GM19328 (cell line): ENCODE data around the gene UCK1.
A peak's percentile ranks its signal among the peaks of the same experiment; 100 is the strongest.
"Not testable (repeated sequence)": the region's sequence is repeated elsewhere in the genome, so short reads cannot be mapped to it uniquely, and the experiment has no call there.

ENCODE experiments used
- ATAC-seq: cut with Tn5 transposase; IDR thresholded peaks from one replicate; pipeline ENCODE4 v1.9.1; 2021; ENCODE audit warnings: mild to moderate bottlenecking, moderate library complexity; ENCODE audit not compliant: unreplicated experiment

Gene UCK1

GRCh38 chr9:131554087-131554842, 23.2 kb upstream of the UCK1 start:
- no peak for ATAC-seq

- ATAC-seq, result no peak
Observed at GRCh38 chr9:131552030-131552429, 21.0 kb upstream of the UCK1 start.

DNA sequence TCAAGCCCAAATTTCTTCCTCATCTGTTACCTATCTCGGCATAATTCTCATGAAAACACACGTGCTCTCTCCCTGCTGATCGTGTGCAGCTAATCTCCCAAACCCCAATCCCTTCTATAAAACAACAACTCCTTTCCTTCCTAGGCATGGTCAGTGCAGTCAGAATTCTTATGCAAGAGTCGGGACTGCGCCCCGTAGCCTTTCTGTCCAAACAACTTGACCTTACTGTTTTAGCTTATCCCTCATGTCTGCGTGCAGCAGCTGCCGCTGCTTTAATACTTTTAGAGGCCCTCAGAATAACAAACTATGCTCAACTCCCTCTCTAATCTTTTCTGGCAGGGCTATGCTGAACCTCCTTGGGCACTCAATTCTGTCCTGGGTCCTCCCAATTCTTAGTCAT, 19.4 kb upstream of the UCK1 start:
- ATAC-seq, result not testable (repeated sequence)

DNA sequence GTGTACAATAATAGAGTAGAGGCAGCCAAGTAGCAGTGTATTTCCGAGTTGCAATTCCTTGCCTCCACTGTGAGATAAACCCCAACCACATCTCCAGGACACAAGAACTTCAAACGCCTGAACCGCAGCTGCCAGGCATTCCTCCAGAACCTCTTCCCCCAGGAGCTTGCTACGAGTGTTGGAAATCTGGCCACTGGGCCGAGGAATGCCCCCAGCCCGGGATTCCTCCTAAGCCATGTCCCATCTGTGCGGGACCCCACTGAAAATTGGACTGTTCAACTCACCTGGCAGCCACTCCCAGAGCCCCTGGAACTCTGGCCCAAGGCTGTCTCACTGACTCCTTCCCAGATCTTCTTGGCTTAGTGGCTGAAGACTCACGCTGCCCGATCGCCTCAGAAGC, 18.1 kb upstream of the UCK1 start:
- not testable (repeated sequence) for ATAC-seq

DNA sequence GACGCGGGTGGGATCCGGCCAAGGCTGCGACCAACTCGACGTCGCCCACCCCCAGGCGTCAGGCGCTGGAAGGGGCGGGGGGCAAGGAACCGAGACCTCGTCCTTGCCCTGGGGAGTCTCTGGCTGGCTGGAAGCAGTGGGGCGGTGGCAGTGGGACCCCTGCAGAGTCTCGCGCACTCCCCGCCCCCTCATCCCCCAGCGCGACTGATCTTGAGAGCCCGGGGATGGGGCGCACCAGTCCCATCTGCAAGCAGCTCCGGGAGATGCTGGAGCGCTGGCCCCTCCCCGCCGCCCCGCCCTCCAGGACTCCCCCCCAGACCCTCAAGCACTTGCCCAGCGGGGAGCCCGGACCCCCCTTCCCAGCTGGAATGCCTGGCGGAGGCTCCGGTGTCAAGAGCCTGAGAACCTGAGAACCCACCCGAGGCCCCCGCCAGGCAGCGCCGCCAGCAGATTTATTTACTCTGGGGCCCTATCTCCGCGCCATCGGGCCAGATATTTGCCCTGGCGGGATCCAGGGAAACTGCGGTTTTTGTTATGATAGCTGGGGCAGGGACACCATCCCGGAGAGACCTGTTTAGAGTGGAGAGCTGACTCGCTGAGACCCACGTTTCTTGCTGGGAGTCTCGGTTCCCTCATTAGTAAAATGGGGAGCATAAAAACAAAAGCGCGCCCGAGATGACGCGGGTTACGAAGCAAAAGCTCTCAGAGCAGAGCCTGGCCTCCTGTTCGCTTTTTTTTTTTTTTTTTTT, 15.4 kb upstream of the UCK1 start:
- no peak for ATAC-seq

- ATAC-seq, result no peak
Observed at GRCh38 chr9:131545786-131546335, 14.8 kb upstream of the UCK1 start.

- no peak for ATAC-seq
Observed at GRCh38 chr9:131545003-131545785, 14.1 kb upstream of the UCK1 start, which contains the start of gene PRRT1B. Gene PRRT1B, plus strand, starts transcription at chr9:131545523. Its CDS starts 93 bp downstream, at chr9:131545616.

- ATAC-seq, result no peak
Observed at GRCh38 chr9:131543141-131543540, 12.1 kb upstream of the UCK1 start.

GRCh38 chr9:131539223-131539923, 8.3 kb upstream of the UCK1 start:
- no peak for ATAC-seq

GRCh38 chr9:131537946-131538345, 6.9 kb upstream of the UCK1 start:
- ATAC-seq, result no peak

DNA sequence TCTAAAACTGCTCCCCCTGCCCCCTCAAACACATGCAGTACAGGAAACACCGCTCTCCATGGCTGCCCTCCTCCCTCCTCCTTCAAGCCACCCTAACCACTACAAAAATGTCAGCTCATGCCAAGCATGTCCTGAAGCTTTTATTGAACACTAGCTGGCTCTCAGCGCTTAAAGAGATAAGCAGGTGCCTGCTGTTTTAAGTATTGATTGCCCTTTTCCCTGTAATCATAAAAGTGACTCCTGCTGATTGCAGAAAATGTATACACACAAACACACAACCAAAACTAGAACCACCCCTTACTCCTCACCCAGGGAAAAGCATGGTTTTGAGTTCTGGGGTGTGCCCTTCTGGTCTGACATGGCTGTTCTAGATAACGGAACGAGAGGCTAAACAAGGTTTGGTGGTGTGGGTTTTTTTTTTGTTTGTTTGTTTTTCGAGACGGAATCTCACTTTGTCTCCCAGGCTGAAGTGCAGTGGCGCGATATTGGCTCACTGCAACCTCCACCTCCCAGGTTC, 3.7 kb upstream of the UCK1 start:
- ATAC-seq, result no peak

- peak; percentile 19 for ATAC-seq
Observed at GRCh38 chr9:131530546-131530919, 530 bp downstream of the UCK1 start.

DNA sequence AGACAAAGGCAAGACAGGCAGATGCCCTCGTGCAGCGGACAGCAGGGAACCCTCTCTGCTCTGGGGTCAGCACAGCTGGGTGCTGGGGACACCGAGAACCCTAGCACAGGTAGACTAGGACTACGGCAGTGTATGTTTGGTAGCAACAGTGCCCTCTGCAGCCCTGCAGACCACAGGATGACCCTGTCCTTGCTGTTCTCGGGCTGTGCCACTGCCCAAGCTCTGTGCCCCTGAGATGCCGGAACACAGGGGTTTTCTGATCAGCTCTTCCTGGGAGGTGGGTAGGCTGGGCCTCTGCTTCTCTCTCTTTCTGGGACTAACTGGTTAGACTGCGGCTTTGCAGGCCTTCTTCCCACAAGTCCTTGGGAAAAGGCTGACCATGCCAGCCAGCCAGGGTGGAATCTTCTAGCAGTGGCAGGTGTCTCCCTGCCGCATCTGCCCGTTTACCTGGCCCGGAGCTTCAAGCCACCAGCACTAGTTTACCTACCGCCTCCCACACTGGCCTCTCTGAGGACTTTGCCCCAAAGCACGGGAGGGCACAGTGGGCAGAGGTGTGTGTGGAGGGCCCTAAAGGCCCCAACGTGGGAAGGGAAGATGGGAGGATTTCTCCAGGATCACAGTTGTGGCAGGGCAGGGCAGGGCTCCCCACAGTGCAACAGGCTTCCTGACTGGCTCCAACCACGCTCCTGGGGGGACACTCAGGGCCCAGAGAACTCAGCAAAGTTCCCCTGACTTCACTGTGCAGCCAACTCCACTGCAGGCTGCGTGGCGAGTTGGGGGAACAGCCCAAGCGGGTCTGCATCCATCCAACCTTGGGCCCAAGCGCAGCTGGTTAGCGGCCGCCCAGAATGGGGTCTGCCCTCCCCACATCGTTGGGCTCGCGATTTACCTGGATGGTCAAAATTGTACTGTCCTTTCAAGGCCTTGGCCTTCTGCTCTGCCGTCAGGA, 1.2 kb downstream of the UCK1 start:
- no peak for ATAC-seq

DNA sequence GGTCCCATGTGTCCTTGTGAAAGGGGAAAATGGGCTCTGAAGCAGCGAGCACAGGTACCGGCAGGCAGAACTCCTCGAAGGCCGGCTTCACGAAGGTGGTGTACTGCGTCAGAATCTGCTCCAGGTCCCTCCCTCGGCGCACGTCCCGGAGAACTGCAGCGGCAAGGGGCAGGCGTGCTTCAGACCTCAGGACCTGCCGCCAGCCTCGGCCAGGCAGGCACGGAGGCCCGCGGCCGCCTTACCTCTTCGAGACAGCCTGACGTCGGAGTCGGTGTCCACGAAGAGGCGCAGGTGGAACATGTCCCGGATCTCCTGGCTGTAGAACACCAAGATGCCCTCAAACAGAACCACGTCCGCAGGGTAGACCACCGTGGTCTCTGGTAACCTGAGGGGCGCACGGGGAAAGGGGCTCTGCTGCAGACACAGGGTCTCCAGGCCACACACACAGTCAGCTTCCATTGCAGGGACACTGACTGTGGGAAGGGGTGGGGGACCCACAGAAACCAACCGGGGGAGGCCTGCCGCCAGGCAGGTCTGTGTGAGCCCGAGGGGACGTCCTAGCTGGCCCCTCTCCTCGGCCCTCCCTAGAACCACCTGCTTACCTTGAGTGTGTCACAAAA, 2.1 kb downstream of the UCK1 start:
- ATAC-seq, result no peak

DNA sequence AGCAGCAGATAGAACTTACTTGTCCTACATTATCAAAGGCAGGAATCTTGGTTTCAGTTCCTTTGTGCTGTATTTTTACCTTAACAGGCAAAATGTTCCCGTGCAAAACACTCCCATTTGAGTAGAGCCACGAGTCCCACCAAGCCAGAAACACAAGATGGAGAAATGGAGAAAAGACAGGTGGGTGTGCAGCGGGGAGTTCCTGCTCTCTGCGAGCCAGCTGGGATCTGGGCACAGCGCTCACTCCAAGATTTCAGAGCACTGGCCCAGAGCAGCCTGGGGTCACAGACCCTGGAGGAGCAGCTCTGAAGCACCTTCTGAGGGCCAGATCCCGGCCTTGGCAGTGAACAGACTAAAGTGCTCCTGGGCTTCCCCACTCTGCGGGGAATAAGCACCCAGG, 2.9 kb downstream of the UCK1 start:
- no peak for ATAC-seq

DNA sequence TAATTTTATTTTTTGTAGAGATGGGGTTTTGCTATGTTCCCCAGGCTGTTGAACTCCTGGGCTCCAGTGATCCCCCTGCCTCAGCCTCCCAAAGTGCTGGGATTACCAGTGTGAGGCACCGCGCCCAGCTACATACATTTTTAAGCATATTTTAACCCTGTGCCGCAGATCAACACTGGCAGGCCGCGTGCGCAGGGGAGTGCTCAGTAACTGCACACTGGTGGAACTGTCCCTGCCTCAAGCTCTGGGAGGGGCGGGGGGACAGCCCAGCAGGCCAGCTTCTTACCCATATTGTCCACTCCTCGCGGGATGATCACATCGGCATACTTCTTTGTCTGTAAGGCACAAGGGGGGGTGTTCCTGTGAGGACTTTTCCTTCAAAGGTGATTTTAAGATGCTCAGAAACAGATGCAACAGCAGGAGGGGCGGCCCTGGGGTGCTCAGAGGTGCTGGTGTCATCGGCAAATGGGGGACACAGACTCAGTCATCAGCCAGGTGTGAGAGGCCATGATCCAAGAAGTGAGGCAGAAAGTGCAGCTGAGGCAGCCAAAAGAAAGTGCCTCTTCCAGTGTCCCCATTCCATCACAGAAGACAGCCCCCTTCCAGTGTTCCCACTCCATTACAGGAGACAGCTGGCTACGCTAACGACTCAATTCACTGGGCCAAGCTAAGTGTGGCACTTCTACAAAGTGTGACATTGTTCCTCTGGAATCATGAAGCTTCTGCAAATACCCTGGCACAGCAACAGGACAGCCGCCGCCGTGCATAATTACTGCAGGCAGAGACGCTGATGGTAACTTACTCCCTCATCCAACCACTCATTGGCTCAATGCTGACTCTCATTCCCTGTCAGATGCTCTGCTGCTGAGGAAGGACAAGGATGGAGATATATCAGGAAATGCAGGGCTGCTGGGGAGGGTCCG, 5.2 kb downstream of the UCK1 start:
- no peak for ATAC-seq

- ATAC-seq, result no peak
Observed at GRCh38 chr9:131524665-131525315, 6.3 kb downstream of the UCK1 start.
